HG03442 (cell line): ENCODE measurements around the gene LUC7L3.
"Not testable (repeated sequence)": the region's sequence is repeated elsewhere in the genome, so short reads cannot be mapped to it uniquely, and the experiment has no call there.

ENCODE experiments used
- ATAC-seq: cut with Tn5 transposase; IDR thresholded peaks from one replicate; pipeline ENCODE4 v1.9.1; 2021; ENCODE audit warnings: mild to moderate bottlenecking, moderate library complexity; ENCODE audit not compliant: unreplicated experiment

LUC7L3 gene

DNA sequence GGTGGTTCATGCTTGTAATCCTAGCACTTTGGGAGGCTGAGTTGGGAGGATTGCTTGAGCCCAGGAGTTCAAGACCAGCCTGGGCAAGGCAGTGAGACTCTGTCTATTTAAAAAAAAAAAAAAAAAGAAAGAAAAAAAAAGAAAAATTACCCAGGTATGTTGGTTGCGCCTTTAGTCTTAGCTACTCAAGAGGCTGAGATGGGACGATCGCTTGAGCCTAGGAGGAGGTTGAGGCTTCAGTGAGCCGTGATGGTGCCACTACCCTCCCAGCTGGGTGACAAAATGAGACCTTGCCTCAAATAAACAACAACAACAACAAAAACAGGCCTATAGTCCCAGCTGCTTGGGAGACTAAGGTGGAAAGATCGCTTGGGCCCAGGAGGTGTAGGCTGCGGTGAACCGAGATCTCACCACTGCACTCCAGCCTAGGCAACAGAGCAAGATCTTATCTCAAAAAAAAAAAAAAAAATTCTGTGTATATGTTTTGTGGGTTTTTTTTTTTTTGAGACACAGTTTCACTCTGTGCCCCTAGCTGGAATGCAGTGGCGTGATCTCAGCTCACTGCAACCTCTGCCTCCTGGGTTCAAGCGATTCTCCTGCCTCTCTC is 60.4 kb downstream of the LUC7L3 start:
- no peak for ATAC-seq

- no peak for ATAC-seq
Measured at GRCh38 chr17:50781167-50781566, 61.8 kb downstream of the LUC7L3 start.

- peak; percentile 59 for ATAC-seq
Measured at GRCh38 chr17:50783193-50783660, 63.8 kb downstream of the LUC7L3 start.

GRCh38 chr17:50783905-50784304 is 64.5 kb downstream of the LUC7L3 start:
- no peak for ATAC-seq

GRCh38 chr17:50785126-50785525 is 65.7 kb downstream of the LUC7L3 start:
- no peak for ATAC-seq

DNA sequence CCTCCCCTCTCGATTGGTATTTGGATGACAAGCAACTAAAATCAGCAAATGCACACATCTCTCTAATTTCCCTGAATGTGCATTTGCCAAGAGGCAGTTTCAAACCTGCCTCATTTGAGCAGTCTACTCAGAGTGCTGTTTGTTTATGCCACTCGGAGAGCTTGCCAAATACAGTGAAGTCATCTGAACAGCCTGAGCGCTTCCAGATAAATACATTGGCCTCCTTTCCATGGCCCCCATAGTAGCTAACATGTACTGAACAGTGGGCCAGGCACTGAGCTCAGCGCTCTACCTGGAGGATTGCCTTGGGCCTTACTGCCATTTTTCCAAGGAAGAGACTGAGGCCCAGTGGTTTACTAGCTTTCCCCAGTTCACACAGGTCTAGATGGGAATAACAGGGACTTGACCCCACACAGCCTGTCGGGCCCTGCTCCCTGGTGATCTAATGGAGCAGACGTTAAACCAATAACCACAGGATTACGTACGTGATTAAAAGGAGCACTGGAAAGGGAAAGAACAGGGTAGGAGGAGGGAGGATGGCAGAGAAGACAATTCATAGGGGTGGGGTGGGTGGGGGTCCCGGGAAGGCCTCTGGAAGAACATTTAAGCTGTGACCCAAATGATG is 66.7 kb downstream of the LUC7L3 start:
- ATAC-seq: no peak

- no peak for ATAC-seq
Measured at GRCh38 chr17:50787106-50787505, 67.7 kb downstream of the LUC7L3 start.

- ATAC-seq: no peak
Measured at GRCh38 chr17:50790618-50791017, 71.2 kb downstream of the LUC7L3 start.

- ATAC-seq: no peak
Measured at GRCh38 chr17:50792132-50792531, 72.7 kb downstream of the LUC7L3 start.

- ATAC-seq: no peak
Measured at GRCh38 chr17:50793007-50793406, 73.6 kb downstream of the LUC7L3 start.

GRCh38 chr17:50794361-50794760 is 75.0 kb downstream of the LUC7L3 start:
- ATAC-seq: no peak

DNA sequence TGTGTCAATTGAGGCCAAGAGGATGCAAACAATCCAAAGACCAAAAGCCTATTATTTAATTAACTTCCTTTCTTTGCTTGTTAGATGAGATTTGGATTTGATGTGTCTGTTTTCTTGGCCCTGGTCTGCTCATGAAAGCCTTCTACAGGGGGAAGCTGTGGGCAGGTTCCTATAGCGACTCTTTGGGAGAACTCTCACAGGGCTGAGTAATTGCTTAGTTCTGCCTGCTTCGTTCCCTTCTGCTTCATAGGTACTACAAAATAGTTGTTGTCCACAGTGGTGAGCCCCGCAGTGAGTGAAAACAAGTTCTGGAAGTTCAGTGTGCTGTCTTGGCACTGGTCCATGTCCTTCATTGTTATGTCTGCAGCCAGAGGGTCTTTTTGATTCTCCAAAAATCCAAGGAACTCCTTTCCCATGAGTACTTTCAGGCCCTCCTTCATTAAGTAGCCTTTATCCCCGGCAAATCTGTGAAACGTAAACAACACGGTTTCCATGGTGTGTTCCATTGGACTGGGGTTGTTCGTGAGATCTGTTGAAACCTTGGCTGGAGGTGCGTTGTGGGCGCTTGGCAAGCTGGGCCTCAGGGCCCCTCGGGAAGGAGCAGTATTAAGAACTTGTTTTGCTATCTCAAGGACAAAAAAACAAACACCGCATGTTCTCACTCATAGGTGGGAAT is 77.9 kb downstream of the LUC7L3 start:
- no peak for ATAC-seq

DNA sequence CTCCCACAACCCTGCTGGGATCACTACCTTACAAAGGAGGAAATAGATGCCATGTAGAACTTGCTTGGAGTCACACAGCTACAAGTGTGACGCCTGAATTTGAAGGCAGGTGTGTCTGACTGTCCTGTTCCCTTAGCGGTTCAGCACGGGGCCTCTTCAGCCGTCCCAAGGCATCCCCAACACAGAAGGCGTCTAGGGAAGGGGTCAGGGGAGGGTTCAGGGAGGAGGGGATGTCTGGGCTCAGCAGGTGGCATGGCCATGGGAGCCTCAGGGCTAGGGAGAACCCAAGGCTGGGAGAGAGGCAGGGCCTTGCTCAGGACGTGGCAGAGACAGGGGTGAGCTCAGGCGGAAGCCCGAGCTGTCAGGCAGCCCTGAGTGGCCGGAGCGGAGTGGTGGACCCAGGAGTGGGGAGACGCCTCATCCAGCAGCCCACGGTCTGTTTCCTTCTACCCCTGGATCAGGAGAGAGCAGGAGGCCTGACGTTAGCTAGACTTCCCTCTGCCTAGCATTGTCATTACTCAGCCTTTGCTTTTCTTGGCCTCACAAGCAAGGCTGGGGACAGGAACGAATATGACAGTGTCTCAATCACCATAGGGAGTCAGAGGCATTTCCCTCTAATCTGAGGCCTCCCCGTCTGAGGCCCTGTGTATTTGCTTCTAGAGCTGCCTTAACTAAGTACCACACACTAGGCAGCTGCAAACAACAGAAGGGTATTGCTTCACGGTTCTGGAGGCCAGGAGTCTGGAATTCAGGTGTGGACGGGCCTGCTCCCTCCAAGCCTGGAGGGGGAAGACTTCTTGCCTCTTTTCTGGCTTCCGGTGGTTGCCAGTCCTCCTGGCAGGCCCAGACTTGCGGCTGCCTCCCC is 79.3 kb downstream of the LUC7L3 start:
- ATAC-seq: no peak

DNA sequence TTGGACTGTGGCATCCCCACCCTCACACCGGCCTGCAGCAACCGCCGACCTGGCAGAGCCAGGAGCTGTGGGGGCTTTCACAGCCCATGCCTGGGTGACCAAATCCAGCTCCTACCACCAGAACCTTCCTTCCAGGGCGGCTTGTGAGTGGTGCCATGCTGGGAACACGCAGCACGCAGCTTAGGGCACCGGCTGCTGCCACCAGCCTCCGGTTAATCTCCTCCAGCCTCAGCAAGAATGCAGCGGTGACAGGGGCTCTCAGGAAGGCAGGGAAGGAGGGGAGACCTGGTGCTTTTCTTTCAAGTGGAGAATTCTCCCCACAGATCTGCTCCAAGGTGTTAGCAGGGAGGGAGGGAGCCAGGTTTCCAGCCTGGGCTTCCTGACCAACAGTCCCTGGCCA is 80.2 kb downstream of the LUC7L3 start:
- ATAC-seq: no peak

DNA sequence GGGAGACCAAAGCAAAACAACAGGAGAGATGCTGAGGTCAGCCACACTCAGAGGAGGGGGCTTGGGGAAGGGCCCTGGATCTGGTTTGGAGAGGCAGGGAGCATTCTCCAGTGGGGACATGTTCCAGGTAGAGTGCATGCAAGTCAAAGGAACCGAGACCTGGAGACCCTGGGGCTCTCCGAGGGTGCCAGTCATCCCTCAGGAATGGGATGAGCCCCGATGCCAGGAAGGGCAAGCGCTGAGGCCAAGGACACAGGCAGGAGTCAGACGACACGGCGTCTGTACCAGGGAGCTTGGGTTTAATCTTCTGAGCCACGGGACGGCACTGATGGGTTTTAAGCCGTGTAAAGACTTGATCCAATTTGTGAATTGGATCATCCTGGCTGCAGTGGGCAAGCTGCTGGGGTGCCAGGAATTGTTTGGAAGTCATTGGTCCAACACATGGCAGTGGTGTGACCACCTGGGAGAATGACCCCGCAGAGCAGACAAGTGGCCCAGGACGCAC is 80.8 kb downstream of the LUC7L3 start:
- ATAC-seq: no peak

DNA sequence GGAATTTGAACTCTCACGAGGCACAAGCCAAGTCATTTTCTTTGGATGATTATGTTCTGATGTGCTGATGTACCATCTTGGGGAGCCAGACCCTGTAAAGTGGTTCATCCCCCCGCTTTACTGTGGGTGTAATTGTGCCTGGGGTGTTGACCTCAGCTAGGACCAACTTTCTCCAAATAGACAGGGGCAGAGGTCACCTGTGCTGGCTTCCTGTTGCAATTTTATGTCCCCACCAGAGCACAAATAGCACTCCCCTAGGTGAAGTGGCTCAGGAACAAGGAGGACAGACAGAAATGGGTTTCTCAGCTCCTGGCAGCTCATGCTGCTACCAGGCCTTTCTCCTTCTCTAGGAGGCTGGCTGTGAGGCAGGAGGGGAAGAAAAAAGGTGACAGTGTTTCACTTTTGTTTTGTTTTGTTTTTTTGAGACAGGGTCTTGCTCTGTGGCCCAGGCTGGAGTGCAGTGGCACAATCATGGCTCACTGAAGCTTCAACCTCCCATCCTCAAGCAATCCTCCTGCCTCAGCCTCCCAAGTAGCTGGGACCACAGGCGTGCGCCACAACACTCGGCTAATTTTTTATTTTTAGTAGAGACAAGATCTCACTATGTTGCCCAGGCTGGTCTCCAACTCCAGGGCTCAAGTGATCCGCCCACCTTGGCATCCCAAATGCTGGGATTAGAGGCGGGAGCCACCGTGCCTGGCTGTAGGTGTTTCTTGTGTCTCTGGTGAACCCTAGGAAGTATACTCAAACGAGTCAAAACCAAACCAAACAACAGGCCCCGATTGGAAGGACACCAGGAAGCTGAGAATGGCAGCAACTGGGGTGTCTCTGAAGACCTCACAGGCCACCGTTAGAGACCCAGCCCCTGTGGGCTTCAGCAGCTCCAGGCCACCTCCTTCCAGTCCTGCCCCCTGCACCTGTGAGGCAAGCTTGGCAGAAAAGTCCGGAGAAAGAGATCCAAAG is 83.5 kb downstream of the LUC7L3 start:
- ATAC-seq: no peak

DNA sequence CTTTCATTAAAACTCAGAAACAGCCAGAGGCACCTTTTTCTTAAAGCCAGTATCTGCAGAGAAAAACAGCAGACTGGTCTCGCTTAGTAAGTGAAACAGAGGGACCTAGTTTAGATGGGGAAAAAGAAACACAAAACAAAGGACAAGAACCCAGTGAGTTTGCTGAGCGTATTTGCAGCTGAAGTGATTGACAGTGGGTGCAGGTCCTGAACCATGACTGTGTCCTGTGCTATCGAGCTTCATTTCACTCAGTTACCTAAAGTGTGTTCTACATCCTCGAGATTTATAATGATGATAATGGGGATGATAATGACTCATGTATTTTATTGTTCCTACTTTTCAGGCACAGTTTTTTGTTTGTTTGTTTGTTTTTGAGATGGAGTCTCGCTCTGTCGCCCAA is 84.3 kb downstream of the LUC7L3 start:
- ATAC-seq: no peak

- ATAC-seq: not testable (repeated sequence)
Measured at GRCh38 chr17:50804749-50805475, 85.5 kb downstream of the LUC7L3 start.

DNA sequence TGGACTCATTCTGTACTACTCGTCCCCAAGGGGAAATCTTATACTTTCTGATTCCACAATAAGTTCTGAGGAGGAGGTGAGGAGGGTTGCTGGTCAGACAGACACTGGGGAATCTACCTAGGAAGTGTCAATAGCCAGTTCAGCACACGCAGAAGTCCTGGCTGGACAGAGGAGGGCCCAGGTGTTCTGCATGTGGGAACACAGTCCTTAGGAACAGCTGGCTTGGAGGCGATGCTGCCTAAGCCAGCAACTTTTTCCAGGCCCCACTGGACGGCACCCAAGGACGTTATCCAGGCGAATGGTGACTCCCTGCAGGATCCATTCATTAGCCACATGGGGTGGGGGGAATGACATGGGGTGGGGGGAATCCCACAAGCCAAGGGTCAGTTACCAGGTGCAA is 86.1 kb downstream of the LUC7L3 start:
- no peak for ATAC-seq
